Fibroblast of skin of left biceps (primary cell): Measurements from ENCODE around the gene SWSAP1.

ENCODE experiments used
- DNase-seq, 2 experiments: peaks; one replicate each; pipeline ENCODE4 v3.0.0-alpha.2; 2013; ENCODE audit warnings: low read depth in 2 of 2

Gene SWSAP1

GRCh38 chr19:11408591-11408990, 34.1 kb downstream of the SWSAP1 start:
- DNase-seq = no peak

- DNase-seq = no peak
Observed at GRCh38 chr19:11410682-11411081, 36.2 kb downstream of the SWSAP1 start.

- no peak for DNase-seq
Observed at GRCh38 chr19:11414544-11414943, 40.1 kb downstream of the SWSAP1 start.

GRCh38 chr19:11416346-11417052, 42.0 kb downstream of the SWSAP1 start:
- no peak for DNase-seq

- DNase-seq = no peak
Observed at GRCh38 chr19:11418094-11418548, 43.7 kb downstream of the SWSAP1 start.

GRCh38 chr19:11418549-11419506, 44.4 kb downstream of the SWSAP1 start, which contains the start of gene RGL3:
TSS of gene RGL3 (minus strand) at chr19:11419314. CDS start at chr19:11419278, 36 bp downstream.
- no peak for DNase-seq

GRCh38 chr19:11420429-11421370, 46.2 kb downstream of the SWSAP1 start:
- DNase-seq = no peak

- no peak for DNase-seq
Observed at GRCh38 chr19:11421371-11422098, 47.1 kb downstream of the SWSAP1 start.

GRCh38 chr19:11422163-11423065, 47.9 kb downstream of the SWSAP1 start:
- no peak for DNase-seq

- DNase-seq = no peak
Observed at GRCh38 chr19:11423164-11423790, 48.8 kb downstream of the SWSAP1 start.

GRCh38 chr19:11423791-11424181, 49.3 kb downstream of the SWSAP1 start:
- DNase-seq = no peak
